OCI-LY1 (cell line): ENCODE results near the gene MACROD2.

Experiments
- H2AFZ ChIP-seq: fragments of 200-600 bp; sonication (generic), shearing (Covaris generic); 2 replicates; pipeline ENCODE4 v1.6.0; 2014; ENCODE audit warnings: antibody characterized with exemption, mild to moderate bottlenecking, low read length
- H3F3A ChIP-seq: fragments of 200-600 bp; sonication (generic), shearing (Covaris generic); 2 replicates; pipeline ENCODE4 v1.6.0; 2014; ENCODE audit warnings: mild to moderate bottlenecking, antibody characterized with exemption, low read length, moderate library complexity; ENCODE audit not compliant: insufficient read depth
- H3K27ac ChIP-seq: fragments of 200-600 bp; sonication (generic); 2 replicates; pipeline ENCODE4 v1.5.1; 2014; ENCODE audit warnings: low read length, mixed run types, mild to moderate bottlenecking, low read depth; ENCODE audit not compliant: poor library complexity, severe bottlenecking
- H3K27me3 ChIP-seq: fragments of 200-600 bp; sonication (generic); 2 replicates; pipeline ENCODE4 v1.6.0; 2014; ENCODE audit warnings: antibody characterized with exemption, mild to moderate bottlenecking, low read length, moderate library complexity; ENCODE audit not compliant: insufficient read depth
- H3K36me3 ChIP-seq: fragments of 200-600 bp; sonication (generic); 2 replicates; pipeline ENCODE4 v1.6.1; 2014; ENCODE audit warnings: mild to moderate bottlenecking, antibody characterized with exemption, low read length, moderate library complexity, mixed read lengths; ENCODE audit not compliant: insufficient read depth
- H3K4me1 ChIP-seq: fragments of 200-600 bp; sonication (generic); 2 replicates; pipeline ENCODE4 v1.5.1; 2014; ENCODE audit warnings: mild to moderate bottlenecking, low read length, moderate library complexity; ENCODE audit not compliant: insufficient read depth, severe bottlenecking
- H3K4me2 ChIP-seq: fragments of 200-600 bp; sonication (generic), shearing (Covaris generic); 2 replicates; pipeline ENCODE4 v1.6.1; 2014; ENCODE audit warnings: low read length
- H3K4me3 ChIP-seq: fragments of 200-600 bp; sonication (generic); 2 replicates; pipeline ENCODE4 v1.5.1; 2014; ENCODE audit warnings: low read length, low read depth, mild to moderate bottlenecking, mixed read lengths; ENCODE audit not compliant: poor library complexity, severe bottlenecking
- H3K79me2 ChIP-seq: fragments of 200-600 bp; shearing (Covaris generic); 2 replicates; pipeline ENCODE4 v1.6.1; 2016; ENCODE audit warnings: mixed run types, low read length, mixed read lengths; ENCODE audit not compliant: insufficient read depth
- H3K9ac ChIP-seq: fragments of 200-600 bp; sonication (generic), shearing (Covaris generic); 2 replicates; pipeline ENCODE4 v1.6.1; 2014; ENCODE audit warnings: mild to moderate bottlenecking, low read length, mixed read lengths
- H3K9me2 ChIP-seq: fragments of 200-600 bp; sonication (generic), shearing (Covaris generic); 2 replicates; pipeline ENCODE4 v1.6.1; 2014; ENCODE audit warnings: low read depth, mild to moderate bottlenecking, low read length, mixed read lengths
- H3K9me3 ChIP-seq: fragments of 200-600 bp; shearing (Covaris generic); 2 replicates; pipeline ENCODE4 v1.6.1; 2014; ENCODE audit warnings: low read length, mixed read lengths
- H4K20me1 ChIP-seq: fragments of 200-600 bp; sonication (generic), shearing (Covaris generic); 2 replicates; pipeline ENCODE4 v1.6.0; 2016; ENCODE audit warnings: mild to moderate bottlenecking, low read length; ENCODE audit not compliant: insufficient read depth
- CTCF ChIP-seq: fragments of 200-600 bp; sonication (generic), shearing (Covaris generic); IDR thresholded peaks from 2 replicates; pipeline ENCODE4 v1.5.1; 2017; ENCODE audit warnings: mild to moderate bottlenecking, antibody characterized with exemption, low read length, moderate library complexity, mixed read lengths
- EZH2 ChIP-seq: fragments of 200-600 bp; sonication (generic), shearing (Covaris generic); IDR thresholded peaks from 2 replicates; pipeline ENCODE4 v1.8.0; 2017; ENCODE audit warnings: borderline replicate concordance, mixed run types, mild to moderate bottlenecking, antibody characterized with exemption, low read length, moderate library complexity, mixed read lengths

MACROD2 gene

GRCh38 chr20:14573676-14574075 lies 578.4 kb downstream of the MACROD2 start:
- no peaks in the 10 kb centered on the region for H3F3A ChIP-seq
- no peak overlapping the region for H3K4me3 ChIP-seq
- no peak overlapping the region for H3K9ac ChIP-seq
- no peaks in the 10 kb centered on the region for H3K36me3 ChIP-seq
- no peaks in the 10 kb centered on the region for H4K20me1 ChIP-seq
- H3K79me2 ChIP-seq = no peaks in the 10 kb centered on the region
- H2AFZ ChIP-seq = no peak overlapping the region
- H3K27me3 ChIP-seq = no peaks in the 10 kb centered on the region
- H3K4me1 ChIP-seq = no peaks in the 10 kb centered on the region
- no peaks in the 10 kb centered on the region for H3K9me2 ChIP-seq
- H3K9me3 ChIP-seq = no peaks in the 10 kb centered on the region
- TF ChIP-seq CTCF = no peak
- no peak for TF ChIP-seq EZH2
- H3K27ac ChIP-seq = no peak overlapping the region
- no peak overlapping the region for H3K4me2 ChIP-seq

GRCh38 chr20:14576196-14576877 lies 581.0 kb downstream of the MACROD2 start:
- H3K4me3 ChIP-seq = no peak overlapping the region
- TF ChIP-seq EZH2 = no peak
- TF ChIP-seq CTCF = no peak
- H2AFZ ChIP-seq = no peak overlapping the region
- H3K27ac ChIP-seq = no peak overlapping the region
- no peaks in the 10 kb centered on the region for H3K36me3 ChIP-seq
- no peaks in the 10 kb centered on the region for H3F3A ChIP-seq
- H3K4me2 ChIP-seq = no peak overlapping the region
- no peaks in the 10 kb centered on the region for H3K9me2 ChIP-seq
- no peaks in the 10 kb centered on the region for H3K27me3 ChIP-seq
- no peaks in the 10 kb centered on the region for H3K4me1 ChIP-seq
- H3K9me3 ChIP-seq = no peaks in the 10 kb centered on the region
- H3K79me2 ChIP-seq = no peaks in the 10 kb centered on the region
- H3K9ac ChIP-seq = no peak overlapping the region
- no peaks in the 10 kb centered on the region for H4K20me1 ChIP-seq

- TF ChIP-seq EZH2 (no peak), CTCF (no peak)
- Histone ChIP-seq H4K20me1 (no peaks in the 10 kb centered on the region), H3F3A (no peaks in the 10 kb centered on the region), H3K27ac (no peak overlapping the region), H3K4me3 (no peak overlapping the region), H3K9me2 (no peaks in the 10 kb centered on the region), H3K4me2 (no peak overlapping the region), H3K4me1 (no peaks in the 10 kb centered on the region), H3K27me3 (no peaks in the 10 kb centered on the region), H3K9ac (no peak overlapping the region), H3K36me3 (no peaks in the 10 kb centered on the region), H2AFZ (no peak overlapping the region), H3K79me2 (no peaks in the 10 kb centered on the region), H3K9me3 (no peaks in the 10 kb centered on the region)
Observed at GRCh38 chr20:14580418-14581074, 585.2 kb downstream of the MACROD2 start.
